ENCODE results near the gene TFDP2.

- TF ChIP-seq POLR2A (IDR thresholded peaks at IDR 0.05) (no peak), CTCF (IDR thresholded peaks at IDR 0.05) (no peak)
Measured at GRCh38 chr3:142105991-142106390, 43.4 kb downstream of the TFDP2 start.
